ENCODE data around the gene SNAPC2.

SNAPC2 gene

DNA sequence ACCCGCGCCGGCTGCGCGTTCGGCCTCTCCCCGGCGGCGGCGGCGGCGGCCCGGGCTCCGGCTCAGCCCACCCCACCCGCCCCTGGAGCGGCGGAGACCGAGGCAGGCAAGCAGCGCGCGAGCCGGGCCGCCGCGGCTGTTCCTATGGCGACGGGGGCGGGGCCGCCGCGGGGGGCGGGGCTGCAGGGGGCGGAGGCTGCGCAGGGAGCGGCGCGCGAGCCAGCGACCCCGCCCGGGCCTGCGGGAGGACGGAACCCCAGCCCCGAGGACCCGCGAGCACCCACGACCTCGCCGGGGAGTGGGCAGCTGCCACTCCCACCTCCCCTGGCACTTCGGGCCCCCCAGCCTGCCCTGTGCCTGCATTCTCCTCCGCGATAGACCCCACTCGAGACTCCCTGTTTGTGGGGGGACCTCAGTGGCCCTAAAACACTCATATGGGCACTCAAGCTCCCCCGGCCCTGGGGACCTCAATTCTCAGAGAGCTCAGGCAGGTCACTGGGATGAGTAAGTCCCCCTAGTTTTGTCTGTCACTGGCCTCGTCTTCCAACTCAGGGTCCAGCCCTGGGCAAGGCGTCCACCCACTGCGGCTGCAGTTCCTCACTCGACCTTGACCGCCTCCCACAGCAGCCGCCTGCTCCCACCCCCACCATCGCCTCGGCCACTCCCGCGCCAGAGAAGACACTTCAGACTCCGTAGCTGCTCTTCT, 6.0 kb downstream of the SNAPC2 start, which contains the start of gene CTXN1:
CTXN1 (minus strand) TSS at position 115 of the 706 bp plus-strand sequence. CDS start 597 bp downstream, outside the sequence.
- Histone ChIP-seq H3K36me3 (ENCODE audit: insufficient read depth, low read length) (peaks cover 25% of the 10 kb centered on the region), H3K9ac (ENCODE audit: low read length) (peak within 1 kb of the TSS; percentile 43; the same call in 1 of the 2 replicates), H3K27ac (ENCODE audit: low read depth, low read length, poor library complexity, severe bottlenecking) (no peak within 1 kb of the TSS), H3K4me3 (ENCODE audit: low read depth, low read length, poor library complexity, severe bottlenecking) (peak within 1 kb of the TSS; percentile 58), H3K4me2 (ENCODE audit: low read length) (peak within 1 kb of the TSS; percentile 77), H4K20me1 (ENCODE audit: insufficient read depth, low read length) (no peaks in the 10 kb centered on the region), H3K27me3 (ENCODE audit: insufficient read depth, low read length) (no peaks in the 10 kb centered on the region; the same call in 1 of the 2 replicates), H3K9me2 (ENCODE audit: low read depth, low read length) (no peaks in the 10 kb centered on the region), H3F3A (ENCODE audit: insufficient read depth, low read length) (no peaks in the 10 kb centered on the region), H3K9me3 (ENCODE audit: low read length) (no peaks in the 10 kb centered on the region), H3K79me2 (ENCODE audit: insufficient read depth, low read length) (no peaks in the 10 kb centered on the region), H2AFZ (ENCODE audit: low read length) (no peak within 1 kb of the TSS), H3K4me1 (ENCODE audit: insufficient read depth, low read length, severe bottlenecking) (peaks cover 16% of the 10 kb centered on the region)
- TF ChIP-seq EZH2 (IDR thresholded peaks at IDR 0.05; ENCODE audit: borderline replicate concordance, low read length) = no peak
- TF ChIP-seq, protein P1, sequence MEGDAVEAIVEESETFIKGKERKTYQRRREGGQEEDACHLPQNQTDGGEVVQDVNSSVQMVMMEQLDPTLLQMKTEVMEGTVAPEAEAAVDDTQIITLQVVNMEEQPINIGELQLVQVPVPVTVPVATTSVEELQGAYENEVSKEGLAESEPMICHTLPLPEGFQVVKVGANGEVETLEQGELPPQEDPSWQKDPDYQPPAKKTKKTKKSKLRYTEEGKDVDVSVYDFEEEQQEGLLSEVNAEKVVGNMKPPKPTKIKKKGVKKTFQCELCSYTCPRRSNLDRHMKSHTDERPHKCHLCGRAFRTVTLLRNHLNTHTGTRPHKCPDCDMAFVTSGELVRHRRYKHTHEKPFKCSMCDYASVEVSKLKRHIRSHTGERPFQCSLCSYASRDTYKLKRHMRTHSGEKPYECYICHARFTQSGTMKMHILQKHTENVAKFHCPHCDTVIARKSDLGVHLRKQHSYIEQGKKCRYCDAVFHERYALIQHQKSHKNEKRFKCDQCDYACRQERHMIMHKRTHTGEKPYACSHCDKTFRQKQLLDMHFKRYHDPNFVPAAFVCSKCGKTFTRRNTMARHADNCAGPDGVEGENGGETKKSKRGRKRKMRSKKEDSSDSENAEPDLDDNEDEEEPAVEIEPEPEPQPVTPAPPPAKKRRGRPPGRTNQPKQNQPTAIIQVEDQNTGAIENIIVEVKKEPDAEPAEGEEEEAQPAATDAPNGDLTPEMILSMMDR (IDR thresholded peaks at IDR 0.05; ENCODE audit: low read length) = no peak

DNA sequence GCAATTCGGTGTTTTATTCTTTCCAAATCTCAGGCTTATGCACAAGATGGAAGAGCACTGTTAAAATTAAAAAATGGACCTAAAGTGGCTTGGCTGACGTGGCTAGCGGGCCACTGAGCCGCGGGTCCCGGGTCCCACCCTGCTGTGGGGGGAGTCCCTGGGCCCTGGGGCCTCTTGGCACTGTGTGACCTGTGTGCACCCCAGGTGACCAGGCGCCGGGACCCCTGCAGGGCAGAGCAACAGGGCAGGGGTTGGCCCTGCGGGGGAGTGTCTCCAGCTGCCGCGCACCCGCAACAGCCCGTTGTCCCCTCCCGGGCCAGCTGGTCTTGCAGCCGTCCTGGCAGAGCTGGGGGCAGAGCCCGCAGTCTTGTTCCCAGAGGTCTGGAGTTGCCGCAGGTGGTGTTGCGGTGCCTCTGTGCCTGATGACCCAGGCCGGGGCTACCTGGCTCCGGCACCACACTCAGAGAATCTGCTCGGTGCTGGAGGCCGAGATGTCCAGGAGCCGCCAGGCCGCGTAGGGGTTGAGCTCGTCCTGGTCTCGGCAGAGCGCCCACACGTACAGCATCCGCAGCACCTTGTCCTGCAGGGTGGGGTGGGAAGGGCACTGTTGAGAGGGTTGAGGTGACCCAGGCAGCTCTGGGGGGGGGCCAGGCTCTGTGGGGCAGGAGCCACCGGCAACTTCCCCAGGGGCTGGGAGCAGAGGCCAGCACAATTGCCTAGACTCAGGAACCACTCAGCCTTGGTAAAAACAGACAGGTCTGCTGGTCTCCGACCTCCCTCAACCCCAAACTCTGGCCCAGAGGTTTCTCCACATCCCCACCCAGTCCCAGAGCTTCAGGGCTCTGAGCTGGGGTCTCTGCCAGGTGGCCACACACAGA, 6.8 kb downstream of the SNAPC2 start:
- Histone ChIP-seq H3K4me1 (ENCODE audit: insufficient read depth, low read length, severe bottlenecking) (peaks cover 10% of the 10 kb centered on the region), H3F3A (ENCODE audit: insufficient read depth, low read length) (no peaks in the 10 kb centered on the region), H3K27ac (ENCODE audit: low read depth, low read length, poor library complexity, severe bottlenecking) (no peak overlapping the region), H3K4me2 (ENCODE audit: low read length) (no peak overlapping the region), H3K36me3 (ENCODE audit: insufficient read depth, low read length) (peaks cover 33% of the 10 kb centered on the region), H3K9me2 (ENCODE audit: low read depth, low read length) (no peaks in the 10 kb centered on the region), H4K20me1 (ENCODE audit: insufficient read depth, low read length) (no peaks in the 10 kb centered on the region), H3K79me2 (ENCODE audit: insufficient read depth, low read length) (no peaks in the 10 kb centered on the region), H3K9me3 (ENCODE audit: low read length) (no peaks in the 10 kb centered on the region), H3K4me3 (ENCODE audit: low read depth, low read length, poor library complexity, severe bottlenecking) (no peak overlapping the region), H2AFZ (ENCODE audit: low read length) (no peak overlapping the region), H3K27me3 (ENCODE audit: insufficient read depth, low read length) (no peaks in the 10 kb centered on the region; the same call in 1 of the 2 replicates), H3K9ac (ENCODE audit: low read length) (no peak overlapping the region)
- TF ChIP-seq EZH2 (IDR thresholded peaks at IDR 0.05; ENCODE audit: borderline replicate concordance, low read length) = no peak
- TF ChIP-seq, protein P1 (IDR thresholded peaks at IDR 0.05; ENCODE audit: low read length) = no peak

DNA sequence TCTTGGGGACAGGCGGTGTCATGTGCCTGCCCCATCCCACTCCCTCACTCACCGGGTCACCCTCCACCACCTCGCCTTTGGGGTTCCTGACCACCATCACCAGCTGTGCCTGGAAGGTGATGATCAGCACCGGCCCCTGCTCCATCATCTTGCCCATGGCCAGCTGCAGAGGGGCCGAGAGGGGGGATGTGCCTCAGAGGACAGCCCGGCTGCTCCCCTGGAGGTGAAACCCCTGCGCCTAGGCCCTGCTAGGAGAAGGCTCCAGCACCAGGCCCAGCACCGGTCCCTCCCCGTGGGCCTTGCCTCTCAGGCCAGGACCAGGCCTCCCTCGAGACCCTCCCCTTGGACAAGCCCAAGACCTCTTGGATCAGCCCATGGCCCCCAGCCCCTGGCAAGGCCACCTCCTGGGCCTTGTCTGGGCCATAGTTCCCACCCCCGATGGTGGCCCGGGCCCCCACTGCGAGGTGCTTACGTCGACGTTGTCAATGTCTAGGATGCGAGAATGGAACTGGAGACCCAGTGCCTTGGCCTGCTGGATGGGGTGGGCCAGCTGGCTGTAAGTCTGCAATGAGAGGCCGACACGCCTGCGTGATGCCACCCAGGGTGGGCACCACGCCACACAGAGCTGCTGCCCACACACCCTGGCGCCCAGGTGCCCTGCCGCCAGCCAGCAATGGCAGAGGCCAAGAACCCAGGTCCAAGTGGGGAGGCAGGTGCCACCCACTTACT, 7.6 kb downstream of the SNAPC2 start:
- H3K36me3 ChIP-seq (ENCODE audit: insufficient read depth, low read length) = peaks cover 34% of the 10 kb centered on the region
- TF ChIP-seq, protein P1 (IDR thresholded peaks at IDR 0.05; ENCODE audit: low read length) = no peak
- no peak for TF ChIP-seq EZH2 (IDR thresholded peaks at IDR 0.05; ENCODE audit: borderline replicate concordance, low read length)
- H3K9ac ChIP-seq (ENCODE audit: low read length) = no peak overlapping the region
- no peak overlapping the region for H3K27ac ChIP-seq (ENCODE audit: low read depth, low read length, poor library complexity, severe bottlenecking)
- H3K9me2 ChIP-seq (ENCODE audit: low read depth, low read length) = no peaks in the 10 kb centered on the region
- H3K4me1 ChIP-seq (ENCODE audit: insufficient read depth, low read length, severe bottlenecking) = peaks cover 10% of the 10 kb centered on the region
- H3K9me3 ChIP-seq (ENCODE audit: low read length) = no peaks in the 10 kb centered on the region
- H2AFZ ChIP-seq (ENCODE audit: low read length) = no peak overlapping the region
- no peak overlapping the region for H3K4me2 ChIP-seq (ENCODE audit: low read length)
- no peaks in the 10 kb centered on the region; the same call in 1 of the 2 replicates for H3K27me3 ChIP-seq (ENCODE audit: insufficient read depth, low read length)
- no peaks in the 10 kb centered on the region for H4K20me1 ChIP-seq (ENCODE audit: insufficient read depth, low read length)
- no peak overlapping the region for H3K4me3 ChIP-seq (ENCODE audit: low read depth, low read length, poor library complexity, severe bottlenecking)
- no peaks in the 10 kb centered on the region for H3F3A ChIP-seq (ENCODE audit: insufficient read depth, low read length)
- no peaks in the 10 kb centered on the region for H3K79me2 ChIP-seq (ENCODE audit: insufficient read depth, low read length)
